22Rv1 (cell line): ENCODE results near the gene IGHMBP2.
A peak's percentile ranks its signal among the peaks of the same experiment; 100 is the strongest.

ENCODE experiments used
- H3K27ac ChIP-seq: fragments of 450-650 bp; 2 replicates; pipeline ENCODE4 v1.5.1; 2017
- ZFX ChIP-seq: fragments of 450-650 bp; IDR thresholded peaks from 2 replicates; pipeline ENCODE4 v1.6.1; 2017; ENCODE audit warnings: antibody characterized with exemption, borderline replicate concordance
- TF ChIP-seq, protein P1 (sequence below): fragments of 450-650 bp; IDR thresholded peaks from 2 replicates; pipeline ENCODE4 v1.5.1; 2017; ENCODE audit warnings: mild to moderate bottlenecking

IGHMBP2 gene

DNA sequence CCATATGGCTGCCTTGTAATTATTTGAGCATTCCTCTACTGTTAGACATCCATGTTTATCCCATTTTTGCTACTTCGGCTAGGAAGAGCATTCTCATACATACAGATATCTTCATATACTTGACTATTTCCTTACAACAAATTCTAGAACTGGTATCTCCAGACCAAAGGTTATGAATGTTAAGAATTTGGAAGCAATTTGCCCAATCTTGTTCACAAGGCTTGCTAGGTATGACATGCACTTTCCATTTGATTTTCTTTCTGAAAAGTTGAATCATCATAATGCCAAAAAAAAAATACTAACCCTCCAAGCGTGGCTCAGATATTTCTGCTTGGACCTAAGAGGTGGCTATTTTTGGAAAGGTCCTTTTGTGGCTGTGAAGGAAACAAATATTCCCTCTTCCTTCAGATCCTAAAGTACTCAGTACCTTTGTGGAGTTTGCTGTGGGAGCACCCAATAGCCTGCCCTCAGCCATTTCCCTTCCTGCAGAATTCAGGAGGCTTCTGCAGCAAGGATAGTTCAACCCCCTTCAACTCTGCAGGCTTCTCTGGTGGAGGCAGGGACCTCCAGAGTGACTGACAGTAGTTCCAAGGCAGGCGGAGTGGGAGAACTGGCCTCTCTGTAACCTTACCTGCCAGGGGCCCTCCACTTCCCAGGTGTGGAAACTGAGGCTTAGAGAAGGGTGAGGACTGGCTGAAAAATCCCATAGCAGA, 40.0 kb upstream of the IGHMBP2 start:
- TF ChIP-seq, protein P1, sequence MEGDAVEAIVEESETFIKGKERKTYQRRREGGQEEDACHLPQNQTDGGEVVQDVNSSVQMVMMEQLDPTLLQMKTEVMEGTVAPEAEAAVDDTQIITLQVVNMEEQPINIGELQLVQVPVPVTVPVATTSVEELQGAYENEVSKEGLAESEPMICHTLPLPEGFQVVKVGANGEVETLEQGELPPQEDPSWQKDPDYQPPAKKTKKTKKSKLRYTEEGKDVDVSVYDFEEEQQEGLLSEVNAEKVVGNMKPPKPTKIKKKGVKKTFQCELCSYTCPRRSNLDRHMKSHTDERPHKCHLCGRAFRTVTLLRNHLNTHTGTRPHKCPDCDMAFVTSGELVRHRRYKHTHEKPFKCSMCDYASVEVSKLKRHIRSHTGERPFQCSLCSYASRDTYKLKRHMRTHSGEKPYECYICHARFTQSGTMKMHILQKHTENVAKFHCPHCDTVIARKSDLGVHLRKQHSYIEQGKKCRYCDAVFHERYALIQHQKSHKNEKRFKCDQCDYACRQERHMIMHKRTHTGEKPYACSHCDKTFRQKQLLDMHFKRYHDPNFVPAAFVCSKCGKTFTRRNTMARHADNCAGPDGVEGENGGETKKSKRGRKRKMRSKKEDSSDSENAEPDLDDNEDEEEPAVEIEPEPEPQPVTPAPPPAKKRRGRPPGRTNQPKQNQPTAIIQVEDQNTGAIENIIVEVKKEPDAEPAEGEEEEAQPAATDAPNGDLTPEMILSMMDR: no peak
- TF ChIP-seq ZFX: no peak
- H3K27ac ChIP-seq: no peak overlapping the region

DNA sequence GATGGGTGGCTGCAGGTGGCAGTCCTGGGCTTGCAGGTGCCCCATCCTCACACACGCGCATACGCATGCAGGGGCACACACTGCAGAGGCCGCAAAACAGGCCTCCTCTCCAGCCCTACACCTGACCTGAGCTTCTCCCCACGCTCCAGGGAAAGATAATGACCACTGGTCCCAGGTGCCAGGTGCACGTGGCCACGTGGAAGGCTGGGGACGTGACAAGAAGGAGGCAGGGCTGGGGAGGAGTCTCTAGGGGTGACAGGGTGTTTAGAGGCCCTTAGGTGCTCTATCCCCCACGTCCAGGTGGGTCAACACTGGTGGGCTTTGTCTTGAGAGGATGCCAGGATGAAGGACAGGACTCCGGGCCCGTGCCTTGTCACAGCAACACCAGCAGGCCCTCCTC, 38.5 kb upstream of the IGHMBP2 start:
- no peak overlapping the region for H3K27ac ChIP-seq
- TF ChIP-seq ZFX: no peak
- TF ChIP-seq, protein P1: no peak

DNA sequence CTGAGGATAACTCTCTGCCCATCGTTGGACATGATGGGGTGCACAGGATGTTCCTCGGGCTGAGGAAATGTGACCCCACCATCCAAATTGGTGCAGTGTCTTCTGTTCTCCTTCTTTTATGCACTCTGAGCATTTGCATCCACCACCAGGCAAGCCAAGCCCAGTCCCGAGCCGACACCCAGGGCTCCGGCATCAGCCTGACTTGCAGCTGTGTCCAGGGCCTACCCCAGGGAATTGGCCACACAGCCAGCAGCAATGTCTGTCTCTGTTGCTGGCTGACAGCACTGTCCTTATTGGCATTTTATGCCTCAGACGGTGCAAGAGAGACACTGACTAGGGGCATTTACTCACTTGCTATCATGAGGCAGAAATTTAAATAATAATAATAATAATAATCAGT, 36.6 kb upstream of the IGHMBP2 start:
- TF ChIP-seq ZFX: no peak
- TF ChIP-seq, protein P1: no peak
- no peak overlapping the region for H3K27ac ChIP-seq

DNA sequence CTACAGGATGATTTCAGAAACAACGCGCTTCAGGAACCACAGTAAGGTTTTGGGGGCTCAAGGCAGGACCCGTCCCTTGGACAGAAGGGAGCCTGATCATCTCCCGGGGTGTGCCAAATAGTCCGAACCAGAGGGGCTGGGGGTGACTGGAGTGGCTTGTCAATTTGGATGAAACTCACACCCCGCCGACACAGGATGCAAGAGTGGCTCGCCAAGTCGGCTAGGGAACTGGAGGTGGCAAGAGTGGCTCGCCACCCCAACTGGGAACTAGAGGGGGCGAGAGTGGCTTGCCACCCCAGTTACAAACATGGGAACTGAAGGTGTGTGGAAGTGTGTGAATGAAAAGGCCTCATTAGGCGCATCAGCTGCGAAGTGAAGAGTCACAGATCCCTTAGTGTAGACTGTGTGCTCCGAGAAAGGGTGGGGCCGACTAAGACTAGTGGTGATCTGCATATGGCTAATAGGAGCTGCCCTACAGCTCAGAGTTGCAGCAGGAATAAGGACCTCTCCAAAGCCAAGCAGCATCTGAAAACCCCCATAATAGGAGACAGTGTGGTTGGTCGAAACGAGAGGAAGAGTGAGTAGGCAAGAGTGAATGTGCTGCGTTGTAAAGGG, 35.4 kb upstream of the IGHMBP2 start:
- no peak overlapping the region for H3K27ac ChIP-seq
- TF ChIP-seq, protein P1: no peak
- TF ChIP-seq ZFX: no peak

DNA sequence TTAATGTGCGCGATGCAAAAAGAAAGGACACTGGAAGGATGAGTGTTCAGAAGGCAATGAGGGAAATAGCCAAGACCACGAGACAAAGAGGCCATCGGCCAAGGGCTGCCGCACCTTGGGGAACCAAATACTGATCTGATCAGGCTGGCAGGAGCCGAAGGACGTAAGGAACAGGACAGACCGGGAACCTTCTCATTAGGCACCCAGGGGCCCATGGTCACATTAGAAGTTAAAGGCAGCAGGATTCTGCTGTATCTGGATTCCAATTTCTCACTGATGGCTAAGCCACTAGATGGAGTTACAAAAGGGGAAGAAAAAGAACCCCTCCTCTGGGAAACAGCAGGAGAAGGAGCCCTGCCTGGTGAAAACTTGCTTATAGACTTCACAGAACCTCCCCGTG, 33.2 kb upstream of the IGHMBP2 start:
- H3K27ac ChIP-seq: peak overlapping the region; percentile 23; the same call in 1 of the 2 replicates
- TF ChIP-seq, protein P1: no peak
- TF ChIP-seq ZFX: no peak

DNA sequence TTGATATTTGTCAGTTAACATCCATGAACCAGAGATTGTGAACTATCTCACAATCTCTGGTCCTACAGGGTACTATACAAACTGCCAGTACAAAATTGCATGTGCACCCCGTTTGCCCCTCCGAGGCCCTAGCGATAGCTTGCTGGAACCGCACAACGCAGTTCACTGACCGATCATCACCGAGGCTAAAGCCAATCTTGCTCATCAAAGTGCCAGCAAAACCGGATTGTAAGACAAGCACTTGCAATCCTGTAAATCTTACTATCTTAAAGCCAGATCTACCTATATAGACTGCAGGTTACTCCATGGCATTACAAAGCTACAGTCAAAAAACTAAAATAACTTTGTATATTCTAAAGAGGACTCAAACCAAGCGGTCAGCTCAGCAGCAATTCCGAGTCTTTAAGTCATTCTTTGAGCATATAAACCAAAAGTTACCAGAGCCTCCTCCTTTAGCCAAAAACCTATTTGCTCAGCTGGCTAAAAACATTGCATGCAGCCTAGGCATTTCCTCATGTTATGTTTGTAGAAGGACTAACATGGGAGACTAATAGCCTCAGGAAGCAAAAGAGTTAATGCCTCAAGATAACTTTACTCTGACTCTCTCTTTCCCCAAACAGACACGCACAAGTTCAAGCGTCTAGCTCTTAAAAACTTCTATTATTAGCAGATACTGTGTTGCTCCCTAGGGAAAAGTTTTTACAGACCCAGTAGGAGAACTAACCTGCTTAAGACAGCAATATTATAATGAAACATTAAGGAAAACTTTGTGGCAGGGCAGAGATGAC, 31.3 kb upstream of the IGHMBP2 start:
- H3K27ac ChIP-seq: peak overlapping the region; percentile 45
- TF ChIP-seq, protein P1: no peak
- TF ChIP-seq ZFX: no peak
